NT2/D1 (cell line): ENCODE data around the gene C10orf90.

ENCODE experiments used
- DNase-seq: peaks from one replicate; pipeline ENCODE4 v3.0.0-alpha.2; 2011; ENCODE audit warnings: low read depth, low spot score
- H3K27me3 ChIP-seq: 2 replicates; pipeline ENCODE4 v1.6.0; 2011; ENCODE audit warnings: mild to moderate bottlenecking; ENCODE audit not compliant: insufficient read length, insufficient read depth
- H3K36me3 ChIP-seq: 2 replicates; pipeline ENCODE4 v1.6.1; 2011; ENCODE audit warnings: mild to moderate bottlenecking, low read length, mixed read lengths; ENCODE audit not compliant: insufficient read depth, insufficient read length
- H3K4me1 ChIP-seq: 2 replicates; pipeline ENCODE4 v1.5.1; 2011; ENCODE audit not compliant: insufficient read depth, insufficient read length
- H3K4me3 ChIP-seq: 2 replicates; pipeline ENCODE4 v1.5.1; 2011; ENCODE audit warnings: low read depth; ENCODE audit not compliant: insufficient read length
- H3K9ac ChIP-seq: 2 replicates; pipeline ENCODE4 v1.6.0; 2011; ENCODE audit warnings: low read depth; ENCODE audit not compliant: insufficient read length
- H3K9me3 ChIP-seq: 2 replicates; pipeline ENCODE4 v1.5.1; 2011; ENCODE audit warnings: mild to moderate bottlenecking, low read length; ENCODE audit not compliant: insufficient read depth
- SUZ12 ChIP-seq: IDR thresholded peaks from 2 replicates; pipeline ENCODE4 v1.6.1; 2011; ENCODE audit not compliant: insufficient read length, insufficient read depth; ENCODE audit errors: extremely low read depth
- YY1 ChIP-seq: IDR thresholded peaks from 2 replicates; pipeline ENCODE4 v1.6.1; 2011; ENCODE audit not compliant: insufficient read length, insufficient read depth
- ZNF274 ChIP-seq: IDR thresholded peaks from 2 replicates; pipeline ENCODE4 v1.6.1; 2011; ENCODE audit warnings: mild to moderate bottlenecking, low read depth, low read length

Gene C10orf90

DNA sequence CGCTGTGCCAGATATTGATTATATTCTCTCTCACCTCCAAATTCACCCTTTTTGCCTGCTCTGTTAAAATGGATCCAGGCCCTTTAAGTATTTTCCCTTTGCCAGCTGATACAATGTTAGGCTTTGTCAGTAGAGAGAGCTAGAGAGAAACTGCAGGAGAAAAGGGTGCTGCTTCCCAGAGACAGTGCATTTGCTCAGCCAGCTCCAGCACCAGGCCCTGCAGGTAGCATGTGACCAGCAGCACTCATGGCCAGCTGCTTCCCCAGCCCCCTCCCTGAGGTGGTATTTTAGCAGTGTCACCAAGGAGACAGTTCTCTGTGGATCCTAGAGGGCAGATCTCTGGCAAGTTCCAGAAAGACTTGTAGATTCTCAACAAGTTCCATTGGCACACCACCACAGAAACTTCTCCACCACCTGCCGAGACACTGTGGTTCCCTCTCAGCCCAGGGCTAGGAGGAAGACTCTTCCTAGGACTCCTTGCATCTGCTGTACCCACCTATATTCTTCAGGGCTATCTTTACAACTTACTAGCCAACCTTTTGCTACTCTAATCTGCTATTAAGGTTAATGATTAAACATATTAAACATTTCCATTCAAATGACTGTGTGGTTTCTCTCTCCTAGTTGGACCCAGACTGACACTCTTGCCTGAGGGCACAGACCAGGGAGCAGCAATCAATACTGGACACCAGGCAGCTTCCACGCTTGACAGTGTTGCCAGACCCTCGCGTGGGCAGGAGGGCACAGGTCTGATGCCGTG, 246.6 kb downstream of the C10orf90 start:
- H3K9me3 ChIP-seq = peaks cover 20% of the 10 kb centered on the region
- H3K36me3 ChIP-seq = no peaks in the 10 kb centered on the region
- no peaks in the 10 kb centered on the region for H3K27me3 ChIP-seq
- TF ChIP-seq ZNF274 (no peak), SUZ12 (no peak), YY1 (no peak)
- H3K4me1 ChIP-seq = no peaks in the 10 kb centered on the region
- no peak overlapping the region for H3K9ac ChIP-seq
- no peak for DNase-seq
- H3K4me3 ChIP-seq = no peak overlapping the region

DNA sequence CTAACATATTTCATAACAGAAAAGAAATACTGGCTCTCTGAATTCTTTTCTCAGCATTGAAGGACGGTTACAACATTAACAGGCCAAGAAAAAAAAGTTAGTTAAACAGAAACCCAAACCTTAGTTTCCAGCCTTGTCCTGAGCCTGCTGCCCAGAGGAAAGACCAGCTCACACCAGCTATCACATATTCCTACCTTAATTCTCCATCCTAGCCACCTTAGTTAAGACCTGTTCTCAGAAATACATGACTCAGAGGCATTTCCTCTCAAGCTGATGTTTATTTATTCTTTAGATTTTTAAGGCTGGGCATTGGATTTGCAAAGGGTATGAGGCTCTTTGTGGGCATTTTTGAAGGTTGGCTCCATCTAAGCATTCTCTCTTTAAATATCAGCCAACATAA, 247.9 kb downstream of the C10orf90 start:
- H3K4me1 ChIP-seq = no peaks in the 10 kb centered on the region
- DNase-seq = no peak
- H3K9me3 ChIP-seq = peaks cover 20% of the 10 kb centered on the region
- H3K9ac ChIP-seq = no peak overlapping the region
- no peak overlapping the region for H3K4me3 ChIP-seq
- no peaks in the 10 kb centered on the region for H3K27me3 ChIP-seq
- H3K36me3 ChIP-seq = no peaks in the 10 kb centered on the region
- TF ChIP-seq YY1 (no peak), SUZ12 (no peak), ZNF274 (no peak)

DNA sequence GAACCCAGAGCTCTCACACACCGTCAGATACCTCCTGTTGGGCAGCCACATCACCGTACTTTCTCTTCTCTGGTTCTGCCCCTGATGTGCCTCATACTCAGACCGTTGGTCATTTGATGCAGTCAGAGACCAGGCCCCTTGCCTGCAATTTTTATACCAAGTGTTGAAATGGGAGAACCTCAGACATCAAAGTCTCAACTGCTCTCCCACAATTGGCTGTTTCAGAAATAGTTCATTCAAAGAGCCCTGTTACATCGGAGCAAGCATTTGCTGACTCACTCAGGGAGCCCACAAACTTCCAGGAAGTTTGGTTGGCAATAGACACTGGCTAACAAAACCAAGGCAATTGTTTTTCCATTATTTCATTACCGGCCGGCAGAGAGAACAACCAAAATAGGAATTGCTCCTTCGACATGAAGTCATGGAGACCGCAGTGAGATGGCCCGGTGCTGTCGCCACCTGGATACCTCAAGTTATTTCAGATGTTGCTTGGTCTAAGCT, 248.7 kb downstream of the C10orf90 start:
- H3K4me3 ChIP-seq = no peak overlapping the region
- DNase-seq = no peak

DNA sequence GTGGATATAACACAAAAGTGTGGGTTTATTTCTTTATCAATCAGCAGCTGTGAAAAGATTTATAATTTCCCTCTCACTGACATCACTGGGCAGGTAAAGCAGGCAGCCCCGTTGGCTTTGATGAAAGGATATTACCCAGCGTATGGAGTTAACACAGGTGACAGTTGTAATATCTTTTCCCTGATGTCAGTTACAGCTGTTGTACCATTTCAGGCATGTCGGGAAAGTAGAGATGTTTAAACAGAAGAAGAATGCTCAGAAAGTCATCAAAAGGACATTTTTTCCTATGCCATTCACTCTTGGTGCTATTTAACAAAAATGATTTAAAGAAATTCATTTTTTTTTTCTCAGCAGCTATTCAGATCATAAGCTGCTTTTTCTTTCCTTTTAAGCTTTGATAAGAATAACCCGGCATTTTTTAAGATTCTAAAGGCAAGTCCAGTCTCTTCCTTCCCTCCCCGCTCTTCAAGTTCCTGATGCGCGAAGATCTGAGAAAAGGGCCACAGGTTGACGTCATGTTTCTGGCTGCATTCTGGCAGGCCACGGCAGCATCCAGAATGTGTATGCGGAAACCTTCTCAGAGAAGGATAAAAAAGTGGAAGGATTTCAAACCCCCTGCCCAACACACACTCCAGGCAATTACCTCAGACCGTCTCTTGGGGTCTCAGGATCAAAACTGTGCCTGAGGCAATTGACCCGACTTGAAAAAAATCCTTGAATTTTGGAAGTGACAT, 249.8 kb downstream of the C10orf90 start:
- no peak overlapping the region for H3K9ac ChIP-seq
- no peaks in the 10 kb centered on the region for H3K4me1 ChIP-seq
- H3K27me3 ChIP-seq = no peaks in the 10 kb centered on the region
- DNase-seq = no peak
- H3K36me3 ChIP-seq = no peaks in the 10 kb centered on the region
- H3K9me3 ChIP-seq = peaks cover 20% of the 10 kb centered on the region
- no peak for TF ChIP-seq YY1
- no peak for TF ChIP-seq SUZ12
- no peak for TF ChIP-seq ZNF274
- no peak overlapping the region for H3K4me3 ChIP-seq

More for the DNA sequence above, 248.7 kb downstream of the C10orf90 start:
- no peaks in the 10 kb centered on the region for H3K4me1 ChIP-seq
- H3K27me3 ChIP-seq = no peaks in the 10 kb centered on the region
- no peak overlapping the region for H3K9ac ChIP-seq
- no peaks in the 10 kb centered on the region for H3K36me3 ChIP-seq
- peaks cover 20% of the 10 kb centered on the region for H3K9me3 ChIP-seq
- TF ChIP-seq ZNF274 (no peak), YY1 (no peak), SUZ12 (no peak)

DNA sequence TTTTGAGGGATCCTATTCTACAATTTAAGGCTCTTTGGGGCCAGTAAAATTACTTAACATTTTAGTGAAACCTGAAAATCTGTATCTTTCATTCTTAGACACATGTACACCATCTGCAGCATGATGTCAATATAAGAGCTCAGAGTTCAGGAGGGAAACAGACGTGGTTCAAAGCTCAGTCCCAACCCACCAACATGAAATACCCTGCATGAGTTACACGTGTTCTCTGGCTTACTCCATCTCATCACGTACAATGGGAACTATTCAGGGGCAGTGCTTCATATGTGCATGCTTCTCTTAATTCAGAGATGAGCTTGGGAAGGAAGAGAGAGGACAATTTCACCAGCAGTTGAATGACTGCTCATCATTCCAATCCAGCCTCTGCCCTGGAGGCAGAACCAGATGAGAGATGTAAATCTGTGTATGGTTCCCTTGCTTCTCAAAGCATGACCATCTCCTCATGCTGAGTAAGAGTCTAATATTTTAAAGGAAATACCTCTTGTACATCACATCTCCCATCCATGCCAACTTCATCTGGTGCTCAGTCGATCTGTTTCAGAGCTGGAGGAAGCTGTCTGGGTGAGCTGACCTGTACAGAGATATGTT, 253.2 kb downstream of the C10orf90 start:
- Histone ChIP-seq H3K4me3 (no peak overlapping the region), H3K9me3 (no peaks in the 10 kb centered on the region), H3K9ac (no peak overlapping the region), H3K4me1 (no peaks in the 10 kb centered on the region), H3K27me3 (no peaks in the 10 kb centered on the region), H3K36me3 (no peaks in the 10 kb centered on the region)
- no peak for TF ChIP-seq ZNF274
- TF ChIP-seq YY1 = no peak
- TF ChIP-seq SUZ12 = no peak
- no peak for DNase-seq

DNA sequence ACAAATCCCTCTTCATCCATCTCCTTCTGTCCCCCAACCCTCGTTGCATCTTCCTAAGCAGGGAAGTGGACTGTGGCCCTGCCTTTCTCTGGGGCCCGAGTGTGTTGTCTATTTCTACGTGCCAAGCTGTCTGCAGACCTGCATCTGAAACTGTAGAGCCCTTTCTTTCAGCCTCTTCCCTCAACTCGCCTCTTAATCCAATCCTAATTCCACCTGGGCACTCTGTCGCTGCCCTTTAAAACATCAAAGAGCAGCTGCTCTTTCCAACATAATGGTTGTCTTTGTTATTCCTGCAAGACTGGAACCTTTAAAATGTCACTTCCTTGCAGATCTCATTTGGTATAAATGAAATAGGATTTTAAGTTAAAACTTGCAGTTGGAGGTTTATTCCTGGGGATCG, 260.7 kb downstream of the C10orf90 start:
- Histone ChIP-seq H3K9me3 (no peaks in the 10 kb centered on the region), H3K9ac (no peak overlapping the region), H3K36me3 (no peaks in the 10 kb centered on the region), H3K27me3 (no peaks in the 10 kb centered on the region), H3K4me1 (peaks cover 5% of the 10 kb centered on the region), H3K4me3 (no peak overlapping the region)
- DNase-seq = no peak
- TF ChIP-seq YY1 (no peak), SUZ12 (no peak), ZNF274 (no peak)

DNA sequence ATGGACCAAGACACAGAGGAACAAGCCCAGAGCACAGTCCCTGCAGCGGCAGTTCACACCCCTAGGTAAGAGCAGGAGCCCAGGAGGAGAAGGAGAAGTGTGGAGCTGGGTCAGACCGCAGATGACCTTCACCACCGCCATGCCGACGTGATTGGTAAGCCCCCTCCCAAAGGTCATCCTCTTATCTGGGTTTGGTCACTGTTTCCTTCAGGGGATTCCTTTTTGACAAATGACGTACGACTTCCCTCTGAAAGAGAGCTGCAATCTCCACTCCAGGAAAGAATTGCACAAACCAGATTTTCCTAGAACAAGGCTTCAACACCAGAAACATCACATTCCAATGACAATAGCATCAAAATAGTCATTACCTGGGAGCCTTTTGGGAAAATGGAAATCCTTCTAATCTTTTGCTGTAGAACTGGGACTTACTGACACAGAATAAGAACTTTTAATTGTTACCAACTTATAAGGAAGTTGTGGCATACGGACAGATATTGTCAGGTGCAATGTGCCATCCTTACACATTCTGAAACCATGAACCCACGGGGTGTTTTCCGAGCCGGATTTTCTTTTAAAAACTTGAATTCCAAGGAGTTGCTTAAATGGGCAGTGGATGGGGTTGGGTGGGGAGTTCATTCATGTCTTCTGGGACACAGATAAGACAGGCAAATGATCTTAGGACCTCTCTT, 261.4 kb downstream of the C10orf90 start:
- Histone ChIP-seq H3K4me1 (peaks cover 5% of the 10 kb centered on the region), H3K4me3 (no peak overlapping the region), H3K9ac (no peak overlapping the region), H3K27me3 (no peaks in the 10 kb centered on the region), H3K36me3 (no peaks in the 10 kb centered on the region), H3K9me3 (no peaks in the 10 kb centered on the region)
- DNase-seq = no peak
- TF ChIP-seq SUZ12 (no peak), YY1 (no peak), ZNF274 (no peak)
